Pancreas (tissue), 10 donors: ENCODE data around the gene PTOV1. TPM values are rescaled to one million over a fixed set of nuclear protein-coding genes. Genes with fewer than 3 reads are reported as not detected.

ENCODE experiments used
- ATAC-seq, 4 donors: fragments of 200-7000 bp; cut with Tn5 transposase; one replicate each; pipeline versions ENCODE4 v1.8.0 to v1.9.1; 2020; ENCODE audit warnings: mild to moderate bottlenecking in 4 of 4, moderate library complexity in 4 of 4
- DNase-seq, 6 donors: peaks; one replicate each; pipeline ENCODE4 v3.0.0-alpha.2; 2020
- FAIRE-seq: peaks from 2 replicates; lab custom pipeline; 2012; peaks lifted over from hg19 to GRCh38; lab: Jason Lieb, UNC
- H3K27ac ChIP-seq, 4 donors: fragments of 200-600 bp; sonication (generic); 1 replicate in 3 of 4; 2 replicates in 1 of 4; pipeline versions ENCODE4 v1.5.0 to v1.8.0; 2020
- H3K27me3 ChIP-seq, 4 donors: fragments of 200-600 bp; one replicate each; pipeline ENCODE4 v1.8.0; 2021
- H3K36me3 ChIP-seq, 3 donors: fragments of 200-600 bp; sonication (generic) in 1 of 3; one replicate each; pipeline versions ENCODE4 v1.5.0 to v1.8.0; 2020 to 2021
- H3K4me1 ChIP-seq, 3 donors: fragments of 200-600 bp; one replicate each; pipeline ENCODE4 v1.8.0; 2021
- H3K4me3 ChIP-seq, 4 donors: fragments of 200-600 bp; sonication (generic) in 2 of 4; one replicate each; pipeline versions ENCODE4 v1.5.0 to v1.8.0; 2020 to 2021
- H3K9me3 ChIP-seq, 4 donors: fragments of 200-600 bp; one replicate each; pipeline ENCODE4 v1.8.0; 2021
- WGBS, 2 donors: extraction: QIAGEN DNeasy Blood & Tissue Kit; methylation state at CpG; one replicate each; pipeline ENCODE4 v1.1.7; 2013; 5-methylcytosine and 5-hydroxymethylcytosine counted together
- intact Hi-C, 3 donors: fragments of 100-400 bp; cut with DNase I; formaldehyde crosslinking; loops; one replicate each; pipeline versions ENCODE4 v1.11.1 to v1.14.2; 2022
- polyA plus RNA-seq, 2 donors: library from polyadenylated mRNA; stranded (reverse); fragments of 200-250 nt; gene quantifications; one replicate each; pipeline ENCODE4 v1.2.3, GENCODE V29; 2013
- total RNA-seq, 6 donors: library from RNA; stranded (reverse); fragmentation: NEBNext Ultra II Directional in 4 of 6; extraction: Animal tissue kit (Norgen Biotek cat#: 25700) in 4 of 6; gene quantifications; one replicate each; pipeline versions ENCODE4 v1.2.1 to v1.2.4, GENCODE V29; 2021 to 2023
- TF ChIP-seq, protein P1 (sequence below), 4 donors: fragments of 200-600 bp; sonication (generic) in 3 of 4; IDR thresholded peaks; one replicate each; pipeline versions ENCODE4 v1.5.0 to v1.8.0; 2021; ENCODE audit warnings: antibody characterized with exemption in 4 of 4
- donor health status: healthy with polysubstance abuse.
- donor health status: DM: no; HTN: no; CAD: no; lungs with moderate emphysema.
- donor health status: DM: no; HTN: no; CAD: no.
- donor health status: control.
- donor health status: control.
- donor health status: Bipolar disorder and iron deficiency.
- donor health status: DM: yes; HTN: yes; CAD: no.
- donor health status: DM: no; HTN: no; CAD: no.
- donor health status: DM: no; HTN: no; CAD: no.
- donor health status: DM: yes; HTN: yes; CAD: no.

The PTOV1 gene
- total and polyA plus RNA-seq, 8 donors = 48.8 to 191 (median 76.0) TPM

DNA sequence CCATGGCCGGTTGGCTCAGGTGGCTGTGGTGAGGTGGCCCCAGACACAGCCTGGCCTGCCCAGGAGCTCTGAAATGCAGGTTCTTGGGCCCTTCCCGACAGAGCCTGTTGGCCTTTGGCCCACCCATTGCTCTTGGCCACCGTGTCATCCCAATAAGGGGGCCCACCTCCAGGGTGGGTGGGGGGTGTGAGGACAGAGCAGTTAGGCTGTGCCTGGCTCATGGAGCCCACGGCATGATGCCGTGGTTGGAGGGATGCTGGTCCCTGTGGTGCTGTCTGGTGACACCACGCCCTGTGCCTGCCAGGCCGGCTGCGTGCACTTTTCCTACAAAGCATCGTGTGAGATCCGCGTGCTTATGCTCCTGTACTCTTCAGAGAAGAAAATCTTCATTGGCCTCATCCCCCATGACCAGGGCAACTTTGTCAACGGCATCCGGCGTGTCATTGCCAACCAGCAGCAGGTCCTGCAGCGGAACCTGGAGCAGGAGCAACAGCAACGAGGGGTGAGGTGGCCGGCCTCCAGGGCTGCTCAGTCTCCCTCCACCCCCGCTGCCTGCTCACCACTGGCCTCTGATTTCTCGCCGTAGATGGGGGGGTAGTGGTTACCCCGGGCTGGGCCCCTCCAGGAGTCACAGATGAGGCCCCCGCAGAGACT lies 8.8 kb downstream of the PTOV1 start:
- peaks cover 0 to under 1% (median 0%) of the 10 kb centered on the region in 3 donors for H3K4me1 ChIP-seq
- ATAC-seq = no peak
- FAIRE-seq = no peak

DNA sequence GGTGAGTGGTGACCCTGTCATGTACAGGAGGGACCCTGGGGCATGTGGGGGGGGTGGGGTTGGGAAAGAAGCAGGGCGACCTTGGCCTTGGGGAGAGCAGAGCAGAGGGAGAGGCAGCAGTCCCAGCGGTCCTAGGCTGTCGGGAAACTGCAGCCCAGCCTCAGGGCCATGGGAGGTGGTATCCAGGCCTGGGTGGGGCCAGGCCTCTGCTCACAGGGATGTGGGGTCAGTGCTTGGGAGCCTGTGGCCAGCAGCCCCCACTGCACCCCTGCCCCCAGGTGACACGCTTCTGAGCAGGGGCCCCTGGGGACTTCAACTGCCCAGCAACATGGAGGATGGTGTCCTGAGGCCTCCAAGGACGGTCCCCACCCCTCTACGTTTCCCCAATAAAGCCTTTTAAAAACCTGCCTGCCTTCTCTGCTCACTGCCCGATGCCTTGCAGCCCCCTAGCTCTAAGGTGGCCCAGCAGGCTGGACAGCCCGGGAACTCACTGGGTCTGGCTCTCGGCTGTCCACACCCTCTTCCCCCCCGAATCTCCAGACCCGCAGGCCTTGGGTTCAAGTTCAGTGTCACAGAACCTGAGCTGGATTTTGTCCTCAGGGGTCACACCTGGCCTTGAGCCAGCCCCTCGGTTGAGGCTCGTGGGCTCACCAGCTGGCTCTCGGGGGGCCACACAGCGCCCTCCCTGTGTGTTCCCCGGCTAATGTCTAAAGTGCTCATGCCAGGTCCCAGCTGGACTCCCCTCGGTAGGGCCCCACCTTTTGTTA lies 9.6 kb downstream of the PTOV1 start:
- H3K27me3 ChIP-seq = no peaks in the 10 kb centered on the region
- no peak overlapping the region for H3K4me3 ChIP-seq
- peaks cover 0 to 7% (median 7%) of the 10 kb centered on the region in 3 donors for H3K4me1 ChIP-seq
- no peaks in the 10 kb centered on the region for H3K9me3 ChIP-seq
- TF ChIP-seq, protein P1, sequence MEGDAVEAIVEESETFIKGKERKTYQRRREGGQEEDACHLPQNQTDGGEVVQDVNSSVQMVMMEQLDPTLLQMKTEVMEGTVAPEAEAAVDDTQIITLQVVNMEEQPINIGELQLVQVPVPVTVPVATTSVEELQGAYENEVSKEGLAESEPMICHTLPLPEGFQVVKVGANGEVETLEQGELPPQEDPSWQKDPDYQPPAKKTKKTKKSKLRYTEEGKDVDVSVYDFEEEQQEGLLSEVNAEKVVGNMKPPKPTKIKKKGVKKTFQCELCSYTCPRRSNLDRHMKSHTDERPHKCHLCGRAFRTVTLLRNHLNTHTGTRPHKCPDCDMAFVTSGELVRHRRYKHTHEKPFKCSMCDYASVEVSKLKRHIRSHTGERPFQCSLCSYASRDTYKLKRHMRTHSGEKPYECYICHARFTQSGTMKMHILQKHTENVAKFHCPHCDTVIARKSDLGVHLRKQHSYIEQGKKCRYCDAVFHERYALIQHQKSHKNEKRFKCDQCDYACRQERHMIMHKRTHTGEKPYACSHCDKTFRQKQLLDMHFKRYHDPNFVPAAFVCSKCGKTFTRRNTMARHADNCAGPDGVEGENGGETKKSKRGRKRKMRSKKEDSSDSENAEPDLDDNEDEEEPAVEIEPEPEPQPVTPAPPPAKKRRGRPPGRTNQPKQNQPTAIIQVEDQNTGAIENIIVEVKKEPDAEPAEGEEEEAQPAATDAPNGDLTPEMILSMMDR (IDR thresholded peaks at IDR 0.05) = no peak
- intact Hi-C loops = no loop called here
- FAIRE-seq (no peak), DNase-seq (peak in 1 of 6 donors; percentile 55), ATAC-seq (no peak)
- WGBS, 2 donors = 71 to 72% methylated on average over 17 of the region's 17 CpGs
- peaks cover 0 to 37% (median 10%) of the 10 kb centered on the region in 3 donors for H3K36me3 ChIP-seq
- no peak overlapping the region for H3K27ac ChIP-seq

More for the DNA sequence above, 8.8 kb downstream of the PTOV1 start:
- no peaks in the 10 kb centered on the region for H3K9me3 ChIP-seq
- H3K4me3 ChIP-seq = no peak overlapping the region
- intact Hi-C loops = no loop called here
- H3K27ac ChIP-seq = no peak overlapping the region
- DNase-seq = peak in 1 of 6 donors; percentile 42
- WGBS, 2 donors = 84 to 86% methylated on average over 22 of the region's 22 CpGs
- TF ChIP-seq, protein P1 (IDR thresholded peaks at IDR 0.05) = no peak
- no peaks in the 10 kb centered on the region for H3K27me3 ChIP-seq
- H3K36me3 ChIP-seq = peaks cover 0 to 42% (median 10%) of the 10 kb centered on the region in 3 donors

DNA sequence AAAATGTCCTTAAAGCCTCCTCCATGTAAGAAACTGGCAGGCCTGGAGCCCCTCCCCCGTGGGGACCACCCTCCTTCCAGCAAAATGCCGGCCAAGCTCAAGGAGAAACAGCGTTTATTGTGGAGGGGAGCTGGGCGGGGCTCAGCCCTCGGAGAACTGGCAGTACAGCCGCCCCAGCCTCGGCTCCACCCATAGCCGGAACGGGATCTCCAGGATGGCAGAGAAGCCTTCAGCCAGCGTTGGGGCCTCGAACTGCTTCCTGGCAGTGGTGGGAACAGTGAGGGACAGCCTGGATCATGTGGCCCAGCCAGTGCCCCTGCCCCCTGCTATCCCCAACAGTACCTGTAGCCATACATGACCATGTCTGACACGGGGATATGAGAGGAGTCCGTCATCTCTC lies 10.1 kb downstream of the PTOV1 start:
- FAIRE-seq (no peak), DNase-seq (peak in 2 of 6 donors; percentile 26 to 44), ATAC-seq (no peak)
- peaks cover 0 to 35% (median 10%) of the 10 kb centered on the region in 3 donors for H3K36me3 ChIP-seq
- no peak overlapping the region for H3K4me3 ChIP-seq
- TF ChIP-seq, protein P1 (IDR thresholded peaks at IDR 0.05) = no peak
- no peak overlapping the region for H3K27ac ChIP-seq
- no peaks in the 10 kb centered on the region for H3K9me3 ChIP-seq
- H3K27me3 ChIP-seq = no peaks in the 10 kb centered on the region
- H3K4me1 ChIP-seq = peaks cover 5 to 13% (median 13%) of the 10 kb centered on the region in 3 donors
- intact Hi-C loops = no loop called here
- 65 to 68% methylated on average over 13 of the region's 13 CpGs for WGBS, 2 donors

DNA sequence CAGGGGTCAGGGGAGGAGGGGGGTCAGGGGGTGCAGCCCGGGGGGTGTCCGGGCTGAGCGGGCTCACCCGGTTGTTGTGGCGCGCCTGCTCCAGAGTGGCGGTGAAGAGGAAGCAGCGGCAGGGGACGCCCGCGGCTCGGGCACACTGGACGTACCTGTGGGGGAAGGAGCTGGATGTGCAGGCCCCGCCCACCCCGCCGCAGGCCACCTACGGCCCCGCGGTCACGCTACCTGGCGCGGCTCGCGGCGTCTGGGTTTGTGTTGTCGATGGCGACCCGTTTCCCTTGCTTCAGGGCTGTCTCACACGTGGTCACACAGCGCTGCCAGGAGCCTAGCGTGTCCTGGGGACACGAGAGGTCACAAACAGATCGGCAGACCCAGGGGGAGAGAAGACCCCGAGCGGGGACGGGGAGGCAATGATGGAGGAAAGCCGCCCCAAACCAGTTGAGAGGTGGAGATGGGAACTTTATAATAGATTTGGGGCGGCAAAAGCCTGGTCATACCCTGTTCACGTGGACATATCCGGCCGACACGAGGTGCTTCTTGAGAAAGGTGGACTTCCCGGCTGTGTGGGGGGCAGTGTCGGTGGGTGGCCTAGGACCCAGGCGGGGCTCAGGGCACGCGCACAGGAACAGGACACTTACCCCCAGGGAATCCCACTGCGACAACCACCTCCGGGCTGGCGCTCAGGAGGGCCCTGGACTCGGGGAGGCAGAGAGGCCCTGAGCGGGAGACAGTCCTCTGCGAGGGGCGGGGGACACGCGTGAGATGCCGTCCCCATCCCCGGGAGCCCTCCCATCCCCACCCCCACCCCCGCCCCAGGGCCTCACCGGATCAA lies 10.8 kb downstream of the PTOV1 start:
- H3K27ac ChIP-seq = no peak overlapping the region

More for the DNA sequence above, 10.8 kb downstream of the PTOV1 start:
- Histone ChIP-seq H3K27me3 (no peaks in the 10 kb centered on the region), H3K36me3 (peaks cover 0 to 35% (median 10%) of the 10 kb centered on the region in 3 donors), H3K4me3 (no peak overlapping the region), H3K9me3 (no peaks in the 10 kb centered on the region), H3K4me1 (peaks cover 9 to 19% (median 19%) of the 10 kb centered on the region in 3 donors)
- 85 to 89% methylated on average over 51 to 60 of the region's 60 CpGs for WGBS, 2 donors
- FAIRE-seq = no peak
- peak in 3 of 6 donors; percentile 29 to 83 (median 53) for DNase-seq
- intact Hi-C loops = no loop called here
- no peak for ATAC-seq
- TF ChIP-seq, protein P1 (IDR thresholded peaks at IDR 0.05) = no peak
